WTC11 (cell line): ENCODE data around the gene THYN1. TPM values are rescaled to one million over a fixed set of nuclear protein-coding genes. Genes with fewer than 3 reads are reported as not detected.

ENCODE experiments used
- ATAC-seq: fragments of 200-7000 bp; cut with Tn5 transposase; 2 replicates; pipeline ENCODE4 v1.10.0; 2021; ENCODE audit warnings: mild to moderate bottlenecking, moderate library complexity
- CTCF ChIA-PET: fragments of 300-600 bp; sonication (Branson Sonifier 250); formaldehyde crosslinking; loops from one replicate; lab custom pipeline; 2021; ENCODE audit warnings: antibody characterized with exemption; lab: Charles Lee
- POLR2A ChIA-PET: fragments of 350-600 bp; sonication (Branson Sonifier 250); formaldehyde crosslinking; loops from one replicate; lab custom pipeline; 2021; ENCODE audit warnings: antibody characterized with exemption; lab: Charles Lee
- DNase-seq: peaks from one replicate; pipeline ENCODE4 v3.0.0; 2021; ENCODE audit warnings: low spot score
- H3K27ac Mint-ChIP-seq: 2 replicates; pipeline ENCODE4 v1.8.0; 2021; ENCODE audit warnings: mixed read lengths
- H3K27me3 Mint-ChIP-seq: 2 replicates; pipeline ENCODE4 v1.8.0; 2021; ENCODE audit warnings: low read depth, mild to moderate bottlenecking, moderate library complexity, mixed read lengths
- H3K36me3 Mint-ChIP-seq: 2 replicates; pipeline ENCODE4 v1.8.0; 2021; ENCODE audit warnings: mixed read lengths
- H3K4me1 Mint-ChIP-seq: 2 replicates; pipeline ENCODE4 v1.8.0; 2022; ENCODE audit warnings: mixed read lengths
- H3K4me3 Mint-ChIP-seq: 2 replicates; pipeline ENCODE4 v1.8.0; 2021; ENCODE audit warnings: mild to moderate bottlenecking, moderate library complexity, mixed read lengths
- H3K9me3 Mint-ChIP-seq: 2 replicates; pipeline ENCODE4 v1.8.0; 2021; ENCODE audit warnings: mixed read lengths
- AFF4 ChIP-seq: sonication (generic); formaldehyde crosslinking; IDR thresholded peaks from 2 replicates; pipeline ENCODE4 v1.8.1; 2023; ENCODE audit warnings: mild to moderate bottlenecking, missing genetic modification reagents, borderline replicate concordance
- ATF1 ChIP-seq: sonication (generic); formaldehyde crosslinking; IDR thresholded peaks from 2 replicates; pipeline ENCODE4 v1.8.1; 2023; ENCODE audit warnings: mild to moderate bottlenecking, moderate library complexity, missing genetic modification reagents
- CBFB ChIP-seq: sonication (generic); formaldehyde crosslinking; IDR thresholded peaks from 2 replicates; pipeline ENCODE4 v1.8.1; 2022; ENCODE audit warnings: mild to moderate bottlenecking, low read depth, missing genetic modification reagents
- CDX4 ChIP-seq: fragments of 250-450 bp; sonication (Bioruptor Pico); IDR thresholded peaks from 2 replicates; pipeline ENCODE4 v1.9.0; 2021; ENCODE audit warnings: moderate library complexity, mild to moderate bottlenecking, inconsistent platforms, borderline replicate concordance
- CTCF ChIP-seq: fragments of 200-600 bp; IDR thresholded peaks from 2 replicates; pipeline ENCODE4 v1.8.0; 2022; ENCODE audit warnings: antibody characterized with exemption
- ETV6 ChIP-seq: sonication (generic); formaldehyde crosslinking; IDR thresholded peaks from 2 replicates; pipeline ENCODE4 v1.8.1; 2022; ENCODE audit warnings: mild to moderate bottlenecking, missing genetic modification reagents
- FOXJ3 ChIP-seq: sonication (generic); formaldehyde crosslinking; IDR thresholded peaks from 2 replicates; pipeline ENCODE4 v1.9.0; 2021; ENCODE audit warnings: missing genetic modification reagents, mild to moderate bottlenecking, borderline replicate concordance
- GABPB1 ChIP-seq: sonication (generic); formaldehyde crosslinking; IDR thresholded peaks from 2 replicates; pipeline ENCODE4 v1.8.1; 2023; ENCODE audit warnings: mild to moderate bottlenecking, missing genetic modification reagents
- HMGA2 ChIP-seq: fragments of 250-450 bp; sonication (Bioruptor Pico); IDR thresholded peaks from 2 replicates; pipeline ENCODE4 v1.4.0; 2021; ENCODE audit warnings: mild to moderate bottlenecking, moderate library complexity
- NFATC4 ChIP-seq: fragments of 250-450 bp; sonication (Bioruptor Pico); IDR thresholded peaks from 2 replicates; pipeline ENCODE4 v1.9.0; 2021; ENCODE audit warnings: mild to moderate bottlenecking
- NFE2L1 ChIP-seq: sonication (generic); formaldehyde crosslinking; IDR thresholded peaks from 2 replicates; pipeline ENCODE4 v1.8.1; 2023; ENCODE audit warnings: missing genetic modification reagents
- PREB ChIP-seq: sonication (generic); formaldehyde crosslinking; IDR thresholded peaks from 2 replicates; pipeline ENCODE4 v1.8.1; 2022; ENCODE audit warnings: mild to moderate bottlenecking, missing genetic modification reagents, moderate library complexity, borderline replicate concordance
- SMAD4 ChIP-seq: sonication (generic); formaldehyde crosslinking; IDR thresholded peaks from 2 replicates; pipeline ENCODE4 v1.8.0; 2022; ENCODE audit warnings: mild to moderate bottlenecking, missing genetic modification reagents
- USF2 ChIP-seq: sonication (generic); formaldehyde crosslinking; IDR thresholded peaks from 2 replicates; pipeline ENCODE4 v1.8.1; 2023; ENCODE audit warnings: mild to moderate bottlenecking, missing genetic modification reagents, moderate library complexity
- ZBTB21 ChIP-seq: sonication (generic); formaldehyde crosslinking; IDR thresholded peaks from 2 replicates; pipeline ENCODE4 v1.8.1; 2023; ENCODE audit warnings: mild to moderate bottlenecking, missing genetic modification reagents, borderline replicate concordance
- ZNF121 ChIP-seq: sonication (generic); formaldehyde crosslinking; IDR thresholded peaks from 2 replicates; pipeline ENCODE4 v1.8.0; 2023; ENCODE audit warnings: missing genetic modification reagents
- ZNF232 ChIP-seq: sonication (generic); formaldehyde crosslinking; IDR thresholded peaks from 2 replicates; pipeline ENCODE4 v1.8.0; 2022; ENCODE audit warnings: mild to moderate bottlenecking, missing genetic modification reagents
- ZNF281 ChIP-seq: sonication (generic); formaldehyde crosslinking; IDR thresholded peaks from 2 replicates; pipeline ENCODE4 v1.8.0; 2023; ENCODE audit warnings: mild to moderate bottlenecking, missing genetic modification reagents
- total RNA-seq: library from RNA; stranded (reverse); gene quantifications from 3 replicates; pipeline ENCODE4 v1.2.3, GENCODE V29; 2021

The THYN1 gene
- total RNA-seq, 1 experiment from 2014 or later: 80.2 TPM

GRCh38 chr11:134254433-134255183, 1.5 kb upstream of the THYN1 start:
- H3K27ac Mint-ChIP-seq: no peak overlapping the region
- H3K27me3 Mint-ChIP-seq: no peaks in the 10 kb centered on the region
- no peak for ATAC-seq
- TF ChIP-seq CDX4 (CRISPR knock-in tag): no peak
- no peak for TF ChIP-seq FOXJ3 (CRISPR knock-in tag)
- TF ChIP-seq SMAD4 (CRISPR knock-in tag): no peak
- TF ChIP-seq ZBTB21 (CRISPR knock-in tag): no peak
- peaks cover 31% of the 10 kb centered on the region for H3K4me1 Mint-ChIP-seq
- ChIA-PET CTCF (interaction anchor here (1.2 to 1.7 kb wide), 5 partner anchors 8 to 35 kb away, joined by 3 to 13 read pairs (median 4); no protein-coding TSS in a partner anchor), POLR2A (interaction anchor here (0.7 to 1.2 kb wide), 2 partner anchors 19 to 472 kb away, joined by 3 read pairs; no protein-coding TSS in a partner anchor)
- H3K9me3 Mint-ChIP-seq: no peaks in the 10 kb centered on the region
- peak overlapping the region; percentile 89 for H3K4me3 Mint-ChIP-seq
- peaks cover 37% of the 10 kb centered on the region for H3K36me3 Mint-ChIP-seq
- no peak for DNase-seq

GRCh38 chr11:134252346-134253187, 585 bp downstream of the THYN1 start:
- peak; percentile 26 for ATAC-seq
- Mint-ChIP-seq H3K9me3 (no peaks in the 10 kb centered on the region), H3K36me3 (peaks cover 32% of the 10 kb centered on the region)
- POLR2A ChIA-PET: interaction anchor here (1.2 kb wide), 1 partner anchor 28 kb away, joined by 4 read pairs; the partner anchor contains the start of genes NCAPD3 and VPS26B
- TF ChIP-seq ATF1 (CRISPR knock-in tag): no peak
- TF ChIP-seq ZNF121 (CRISPR knock-in tag): no peak
- TF ChIP-seq ETV6: 0 out of 2 replicates have a peak, but pooled peaks have one; percentile 1
- TF ChIP-seq, all 79 proteins: peak for 1
- Mint-ChIP-seq H3K27me3 (no peaks in the 10 kb centered on the region), H3K27ac (peak overlapping the region; percentile 87), H3K4me1 (peaks cover 31% of the 10 kb centered on the region), H3K4me3 (peak overlapping the region; percentile 89)
- CTCF ChIA-PET: interaction anchor here (1.0 to 1.6 kb wide), 4 partner anchors 8 to 11 kb away, joined by 3 to 13 read pairs (median 4); no protein-coding TSS in a partner anchor
- peak; percentile 29 for DNase-seq

- H3K27ac Mint-ChIP-seq: no peak overlapping the region
- H3K4me1 Mint-ChIP-seq: peaks cover 28% of the 10 kb centered on the region
- ATAC-seq: no peak
- no peak for DNase-seq
- H3K9me3 Mint-ChIP-seq: no peaks in the 10 kb centered on the region
- H3K4me3 Mint-ChIP-seq: no peak overlapping the region
- H3K27me3 Mint-ChIP-seq: no peaks in the 10 kb centered on the region
- CTCF ChIA-PET: no interaction called here
- POLR2A ChIA-PET: no interaction called here
- peaks cover 32% of the 10 kb centered on the region for H3K36me3 Mint-ChIP-seq
- TF ChIP-seq ATF1 (CRISPR knock-in tag): no peak
- TF ChIP-seq AFF4: no peak
- TF ChIP-seq HMGA2 (CRISPR knock-in tag): no peak
- no peak for TF ChIP-seq ZNF121 (CRISPR knock-in tag)
- TF ChIP-seq ZNF232: no peak
- TF ChIP-seq ZNF281 (CRISPR knock-in tag): no peak
- no peak for TF ChIP-seq PREB (CRISPR knock-in tag)
- no peak for TF ChIP-seq CBFB (CRISPR knock-in tag)
- TF ChIP-seq NFATC4 (CRISPR knock-in tag): no peak
- TF ChIP-seq NFE2L1 (CRISPR knock-in tag): no peak
- no peak for TF ChIP-seq CTCF
- no peak for TF ChIP-seq USF2 (CRISPR knock-in tag)
- TF ChIP-seq GABPB1: no peak
Observed at GRCh38 chr11:134250675-134251074, 2.5 kb downstream of the THYN1 start.
